ENCODE results near the gene KLHL29. TPM values are rescaled to one million over a fixed set of nuclear protein-coding genes. Genes with fewer than 3 reads are reported as not detected.

The KLHL29 gene
- total and polyA plus RNA-seq, 2 donors (not counting 1 experiment from before 2014, with no cell fraction given): 1.3 to 3.4 TPM

- POLR2A ChIA-PET: no interaction called here
- no peaks in the 10 kb centered on the region for H4K20me1 ChIP-seq (ENCODE audit: control insufficient read depth, insufficient read depth, low read length, poor library complexity, severe bottlenecking)
- H3K4me3 ChIP-seq (ENCODE audit: control extremely low read depth in 1 of 5, extremely low read depth in 1 of 5, insufficient read depth in 1 of 5, low read depth in 2 of 5, low read length in 4 of 5): no peak overlapping the region
- H3K9me3 ChIP-seq (ENCODE audit: control extremely low read depth in 1 of 3, control insufficient read depth in 2 of 3, insufficient read depth in 1 of 3, low read length in 2 of 3): no peaks in the 10 kb centered on the region
- H3K4me1 ChIP-seq (ENCODE audit: control insufficient read depth in 2 of 2, insufficient read depth in 2 of 2, low read length in 2 of 2): no peaks in the 10 kb centered on the region
- intact Hi-C loops (cut with micrococcal nuclease): no loop called here
- H3K9me3 Mint-ChIP-seq (ENCODE audit: insufficient read depth): no peaks in the 10 kb centered on the region
- CTCF ChIA-PET: no interaction called here
- H2AFZ ChIP-seq (ENCODE audit: insufficient read depth, low read depth, low read length, poor library complexity, severe bottlenecking): no peak overlapping the region
- H3K4me2 ChIP-seq (replicated peaks; ENCODE audit: low read depth, low read length, poor library complexity, severe bottlenecking): no peak overlapping the region
- H3K27me3 ChIP-seq (replicated peaks in 1 of 4; ENCODE audit: control extremely low read depth in 1 of 4, control insufficient read depth in 3 of 4, insufficient read depth in 4 of 4, low read length in 3 of 4): no peaks in the 10 kb centered on the region
- H3K27me3 Mint-ChIP-seq: no peaks in the 10 kb centered on the region
- no peak overlapping the region for H3K27ac Mint-ChIP-seq
- H3K9ac ChIP-seq (ENCODE audit: low read length): no peak overlapping the region
- no peak overlapping the region for H3K4me3 Mint-ChIP-seq
- DNase-seq (no peak), ATAC-seq (ENCODE audit: low read depth) (no peak)
- H3K27ac ChIP-seq (ENCODE audit: low read length in 2 of 2): no peak overlapping the region
- H3K4me1 Mint-ChIP-seq: no peaks in the 10 kb centered on the region
- TF ChIP-seq, protein P1, sequence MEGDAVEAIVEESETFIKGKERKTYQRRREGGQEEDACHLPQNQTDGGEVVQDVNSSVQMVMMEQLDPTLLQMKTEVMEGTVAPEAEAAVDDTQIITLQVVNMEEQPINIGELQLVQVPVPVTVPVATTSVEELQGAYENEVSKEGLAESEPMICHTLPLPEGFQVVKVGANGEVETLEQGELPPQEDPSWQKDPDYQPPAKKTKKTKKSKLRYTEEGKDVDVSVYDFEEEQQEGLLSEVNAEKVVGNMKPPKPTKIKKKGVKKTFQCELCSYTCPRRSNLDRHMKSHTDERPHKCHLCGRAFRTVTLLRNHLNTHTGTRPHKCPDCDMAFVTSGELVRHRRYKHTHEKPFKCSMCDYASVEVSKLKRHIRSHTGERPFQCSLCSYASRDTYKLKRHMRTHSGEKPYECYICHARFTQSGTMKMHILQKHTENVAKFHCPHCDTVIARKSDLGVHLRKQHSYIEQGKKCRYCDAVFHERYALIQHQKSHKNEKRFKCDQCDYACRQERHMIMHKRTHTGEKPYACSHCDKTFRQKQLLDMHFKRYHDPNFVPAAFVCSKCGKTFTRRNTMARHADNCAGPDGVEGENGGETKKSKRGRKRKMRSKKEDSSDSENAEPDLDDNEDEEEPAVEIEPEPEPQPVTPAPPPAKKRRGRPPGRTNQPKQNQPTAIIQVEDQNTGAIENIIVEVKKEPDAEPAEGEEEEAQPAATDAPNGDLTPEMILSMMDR (IDR thresholded peaks at IDR 0.05): no peak
- TF ChIP-seq EZH2 (IDR thresholded peaks at IDR 0.05; ENCODE audit: borderline replicate concordance, insufficient read depth, low read depth, low read length, poor library complexity, severe bottlenecking): no peak
- 88% methylated on average over 8 of the region's 9 CpGs for WGBS (ENCODE audit: insufficient coverage)
- no peaks in the 10 kb centered on the region for H3K36me3 ChIP-seq (replicated peaks in 1 of 2; ENCODE audit: control extremely low read depth in 1 of 2, control insufficient read depth in 1 of 2, extremely low read depth in 1 of 2, insufficient read depth in 2 of 2, low read length in 1 of 2)
- H3K79me2 ChIP-seq (ENCODE audit: control insufficient read depth, insufficient read depth, low read length): no peaks in the 10 kb centered on the region
Observed at GRCh38 chr2:23543728-23544127, 158.7 kb downstream of the KLHL29 start.

- Mint-ChIP-seq H3K27me3 (no peaks in the 10 kb centered on the region), H3K9me3 (ENCODE audit: insufficient read depth) (no peaks in the 10 kb centered on the region), H3K27ac (no peak overlapping the region), H3K4me3 (no peak overlapping the region), H3K4me1 (no peaks in the 10 kb centered on the region)
- no peak overlapping the region for H3K4me2 ChIP-seq (replicated peaks; ENCODE audit: low read depth, low read length, poor library complexity, severe bottlenecking)
- H3K27me3 ChIP-seq (replicated peaks in 1 of 4; ENCODE audit: control extremely low read depth in 1 of 4, control insufficient read depth in 3 of 4, insufficient read depth in 4 of 4, low read length in 3 of 4): no peaks in the 10 kb centered on the region
- H3K4me3 ChIP-seq (ENCODE audit: control extremely low read depth in 1 of 5, extremely low read depth in 1 of 5, insufficient read depth in 1 of 5, low read depth in 2 of 5, low read length in 4 of 5): no peak overlapping the region
- no peaks in the 10 kb centered on the region for H3K9me3 ChIP-seq (ENCODE audit: control extremely low read depth in 1 of 3, control insufficient read depth in 2 of 3, insufficient read depth in 1 of 3, low read length in 2 of 3)
- H3K9ac ChIP-seq (ENCODE audit: low read length): no peak overlapping the region
- no peaks in the 10 kb centered on the region for H3K4me1 ChIP-seq (ENCODE audit: control insufficient read depth in 2 of 2, insufficient read depth in 2 of 2, low read length in 2 of 2)
- ChIA-PET POLR2A (no interaction called here), CTCF (no interaction called here)
- H3K27ac ChIP-seq (ENCODE audit: low read length in 2 of 2): no peak overlapping the region
- 75% methylated on average over 10 of the region's 10 CpGs for WGBS (ENCODE audit: insufficient coverage)
- H3K79me2 ChIP-seq (ENCODE audit: control insufficient read depth, insufficient read depth, low read length): no peaks in the 10 kb centered on the region
- no peak for ATAC-seq (ENCODE audit: low read depth)
- no peak for DNase-seq
- H4K20me1 ChIP-seq (ENCODE audit: control insufficient read depth, insufficient read depth, low read length, poor library complexity, severe bottlenecking): no peaks in the 10 kb centered on the region
- TF ChIP-seq, protein P1 (IDR thresholded peaks at IDR 0.05): no peak
- TF ChIP-seq EZH2 (IDR thresholded peaks at IDR 0.05; ENCODE audit: borderline replicate concordance, insufficient read depth, low read depth, low read length, poor library complexity, severe bottlenecking): no peak
- no peaks in the 10 kb centered on the region for H3K36me3 ChIP-seq (replicated peaks in 1 of 2; ENCODE audit: control extremely low read depth in 1 of 2, control insufficient read depth in 1 of 2, extremely low read depth in 1 of 2, insufficient read depth in 2 of 2, low read length in 1 of 2)
- intact Hi-C loops (cut with micrococcal nuclease): no loop called here
- no peak overlapping the region for H2AFZ ChIP-seq (ENCODE audit: insufficient read depth, low read depth, low read length, poor library complexity, severe bottlenecking)
Observed at GRCh38 chr2:23544589-23545295, 159.8 kb downstream of the KLHL29 start.

Data from B cell (primary cell).